K562 (cell line): Measurements from ENCODE around the gene MMEL1. TPM values are rescaled to one million over a fixed set of nuclear protein-coding genes. Genes with fewer than 3 reads are reported as not detected.

ENCODE experiments used
- CXXC5 ChIP-seq: fragments of 250-450 bp; sonication (Bioruptor Pico); IDR thresholded peaks from 2 replicates; pipeline ENCODE4 v1.8.0; 2022; ENCODE audit warnings: inconsistent platforms, mild to moderate bottlenecking, moderate library complexity
- JUN ChIP-seq, 2 experiments: sonication (generic) in 1 of 2; formaldehyde crosslinking in 1 of 2; IDR thresholded peaks; 2 replicates each; pipeline versions ENCODE4 v1.6.1 to v1.8.0; 2012 to 2022; ENCODE audit warnings: borderline replicate concordance in 2 of 2, mild to moderate bottlenecking in 2 of 2, improper control_type of control experiment in 1 of 2, low read depth in 1 of 2, low read length in 1 of 2, missing genetic modification reagents in 1 of 2
- L3MBTL2 ChIP-seq: fragments of 450-650 bp; IDR thresholded peaks from 2 replicates; pipeline ENCODE4 v1.6.1; 2016; ENCODE audit warnings: mild to moderate bottlenecking, moderate library complexity
- MAZ ChIP-seq, 2 experiments: fragments of 450-650 bp in 1 of 2; sonication (generic) in 1 of 2; formaldehyde crosslinking; IDR thresholded peaks in 1 of 2; conservative IDR thresholded peaks in 1 of 2; 2 replicates each; pipeline versions ENCODE4 v1.4.0 to v1.5.0; 2020; ENCODE audit warnings: mild to moderate bottlenecking in 1 of 2, missing genetic modification reagents in 1 of 2
- NR2F6 ChIP-seq: fragments of 450-650 bp; formaldehyde crosslinking; IDR thresholded peaks from 2 replicates; pipeline ENCODE4 v1.4.0; 2020; ENCODE audit warnings: mild to moderate bottlenecking
- PHF8 ChIP-seq: fragments of 200-600 bp; sonication (generic); IDR thresholded peaks from 2 replicates; pipeline ENCODE4 v1.6.1; 2012; ENCODE audit warnings: mixed run types, mild to moderate bottlenecking, inconsistent platforms, low read length, moderate library complexity, borderline replicate concordance
- POLR2AphosphoS5 ChIP-seq: IDR thresholded peaks from 2 replicates; pipeline ENCODE4 v1.6.1; 2011; ENCODE audit warnings: mild to moderate bottlenecking, low read depth, low read length, moderate library complexity; ENCODE audit not compliant: control insufficient read depth, insufficient read depth
- RNF2 ChIP-seq: sonication (generic); IDR thresholded peaks from 2 replicates; pipeline ENCODE4 v1.6.1; 2016
- TAF1 ChIP-seq: IDR thresholded peaks from 2 replicates; pipeline ENCODE4 v1.6.1; 2011; ENCODE audit warnings: mild to moderate bottlenecking, low read length, moderate library complexity; ENCODE audit not compliant: insufficient read depth, control insufficient read depth, severe bottlenecking; ENCODE audit errors: extremely low read depth
- TARDBP ChIP-seq: fragments of 450-650 bp; IDR thresholded peaks from 2 replicates; pipeline ENCODE4 v1.6.1; 2016
- TCF7L2 ChIP-seq: fragments of 150-350 bp; IDR thresholded peaks from 2 replicates; pipeline ENCODE4 v1.6.1; 2016; ENCODE audit warnings: low read depth, mild to moderate bottlenecking, low read length, moderate library complexity
- polyA plus RNA-seq, 8 experiments: library from polyadenylated mRNA; depleted of rRNA in 4 of 8; stranded (reverse) in 5 of 8; unstranded in 3 of 8; fragments of >200 nt; fragmentation: Nextera tagmentation in 2 of 8; fragmentation: Illumina TruSeq in 1 of 8; extraction: Ambion mirVana in 2 of 8; extraction: Trizol in 1 of 8; gene quantifications; 2 replicates each; pipeline versions ENCODE4 v1.2.1 to v1.2.3, GENCODE V29; 2011 to 2014; ENCODE audit warnings: inconsistent platforms in 1 of 8, missing spikeins in 1 of 8
- total RNA-seq, 7 experiments: library from RNA; depleted of rRNA in 6 of 7; stranded (reverse); fragments of >200 nt in 6 of 7; fragmentation: Illumina TruSeq in 2 of 7; extraction: Trizol in 2 of 7; gene quantifications; 2 replicates each; pipeline versions ENCODE4 v1.2.1 to v1.2.3, GENCODE V29; 2011 to 2021; ENCODE audit warnings: low replicate concordance in 1 of 7
- TF ChIP-seq, protein P1 (sequence below), 2 experiments: fragments of 200-800 bp in 1 of 2; sonication (Bioruptor generic) in 1 of 2; sonication (generic) in 1 of 2; formaldehyde crosslinking in 1 of 2; IDR thresholded peaks in 1 of 2; conservative IDR thresholded peaks in 1 of 2; 2 replicates each; pipeline versions ENCODE4 v1.5.0 to v1.6.1; 2016 to 2020; ENCODE audit warnings: missing compliant biosample characterization in 1 of 2, missing genetic modification characterization in 1 of 2, missing genetic modification reagents in 1 of 2
- TF ChIP-seq, protein P2 (sequence below): fragments of 200-400 bp; formaldehyde crosslinking; IDR thresholded peaks from 2 replicates; pipeline ENCODE4 v1.6.1; 2017; ENCODE audit warnings: mild to moderate bottlenecking, low read depth, low read length, moderate library complexity
- TF ChIP-seq, protein P3 (sequence below), 2 experiments: IDR thresholded peaks; 2 replicates each; pipeline ENCODE4 v1.6.1; 2011; ENCODE audit warnings: borderline replicate concordance in 1 of 2, control low read depth in 1 of 2, low read depth in 1 of 2, low read length in 1 of 2, mild to moderate bottlenecking in 1 of 2, mixed read lengths in 1 of 2, moderate library complexity in 1 of 2; ENCODE audit not compliant: insufficient read depth in 1 of 2, insufficient read length in 1 of 2, poor library complexity in 1 of 2, severe bottlenecking in 1 of 2; ENCODE audit errors: extremely low read depth in 1 of 2
- TF ChIP-seq, protein P4 (sequence below): sonication (generic); formaldehyde crosslinking; IDR thresholded peaks from 2 replicates; pipeline ENCODE4 v1.8.0; 2022; ENCODE audit warnings: missing genetic modification reagents, mild to moderate bottlenecking, moderate library complexity, borderline replicate concordance
- TF ChIP-seq, protein P5 (sequence below): IDR thresholded peaks from 3 replicates; pipeline ENCODE4 v1.6.1; 2011; ENCODE audit warnings: borderline replicate concordance, mild to moderate bottlenecking; ENCODE audit not compliant: insufficient read length, insufficient read depth

MMEL1 gene
- total and polyA plus RNA-seq, 9 of the 15 experiments (the other 6 are each of a cell fraction or from before 2014, with no cell fraction given) = not detected

DNA sequence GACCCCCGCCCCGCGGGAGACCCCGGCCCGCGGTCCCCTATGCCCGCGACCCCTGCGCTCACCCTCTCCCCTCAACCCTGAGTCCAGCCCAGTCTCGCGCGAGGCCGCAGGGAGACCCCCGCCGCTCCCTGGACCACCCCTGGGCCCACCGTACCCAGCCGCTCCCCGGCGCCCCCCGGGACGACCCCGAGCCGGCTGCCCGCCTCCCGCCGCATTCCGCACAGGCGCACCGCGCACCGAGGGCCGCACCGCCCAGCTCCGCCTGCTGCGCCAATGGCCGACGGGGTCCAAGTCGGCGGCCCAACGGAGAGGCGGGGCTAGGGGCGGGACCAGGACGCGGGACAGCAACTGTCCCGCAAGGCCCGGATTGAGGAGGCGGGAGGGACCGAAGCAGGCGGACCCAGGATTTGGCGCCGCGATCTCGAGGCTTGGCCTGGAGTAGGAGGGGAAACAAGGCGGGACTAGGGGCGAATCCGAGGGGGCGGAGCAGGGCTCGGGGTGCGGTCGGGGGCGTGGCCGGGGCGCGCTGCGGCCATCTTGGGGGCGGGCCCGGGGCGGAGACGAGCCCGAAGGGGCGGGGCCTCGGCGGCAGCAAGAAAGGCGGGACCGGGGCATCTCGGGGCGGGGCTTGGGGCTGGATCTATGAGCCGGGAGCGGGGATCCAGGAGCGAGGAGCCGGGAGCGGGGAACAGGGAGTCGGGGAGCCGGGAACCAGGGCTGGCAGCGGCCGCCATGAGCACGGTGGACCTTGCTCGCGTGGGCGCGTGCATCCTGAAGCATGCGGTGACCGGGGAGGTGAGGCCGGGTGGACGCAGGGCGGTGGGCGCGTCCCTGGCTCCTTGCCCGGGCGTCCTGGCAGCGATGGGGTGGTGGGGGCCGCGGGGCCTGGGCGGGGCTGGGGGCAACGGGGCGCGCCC is 46.4 kb downstream of the MMEL1 start, which contains the start of gene PRXL2B (continued):
- TF ChIP-seq MAZ (CRISPR knock-in tag; conservative IDR thresholded peaks at IDR 0.05 in 1 of 2, IDR thresholded peaks at IDR 0.05 in 1 of 2) = peak; percentile 14 to 29; a peak in 3 of 4 replicates
- TF ChIP-seq, protein P1, sequence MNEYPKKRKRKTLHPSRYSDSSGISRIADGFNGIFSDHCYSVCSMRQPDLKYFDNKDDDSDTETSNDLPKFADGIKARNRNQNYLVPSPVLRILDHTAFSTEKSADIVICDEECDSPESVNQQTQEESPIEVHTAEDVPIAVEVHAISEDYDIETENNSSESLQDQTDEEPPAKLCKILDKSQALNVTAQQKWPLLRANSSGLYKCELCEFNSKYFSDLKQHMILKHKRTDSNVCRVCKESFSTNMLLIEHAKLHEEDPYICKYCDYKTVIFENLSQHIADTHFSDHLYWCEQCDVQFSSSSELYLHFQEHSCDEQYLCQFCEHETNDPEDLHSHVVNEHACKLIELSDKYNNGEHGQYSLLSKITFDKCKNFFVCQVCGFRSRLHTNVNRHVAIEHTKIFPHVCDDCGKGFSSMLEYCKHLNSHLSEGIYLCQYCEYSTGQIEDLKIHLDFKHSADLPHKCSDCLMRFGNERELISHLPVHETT (CRISPR knock-in tag; conservative IDR thresholded peaks at IDR 0.05 in 1 of 2, IDR thresholded peaks at IDR 0.05 in 1 of 2) = peak in 1 of 2 experiments; percentile 14; a peak in 1 of 4 replicates
- peak; percentile 3 for TF ChIP-seq CXXC5 (CRISPR knock-in tag)
- TF ChIP-seq TAF1 = peak; percentile 42
- peak; percentile 97 for TF ChIP-seq L3MBTL2
- TF ChIP-seq, protein P2, sequence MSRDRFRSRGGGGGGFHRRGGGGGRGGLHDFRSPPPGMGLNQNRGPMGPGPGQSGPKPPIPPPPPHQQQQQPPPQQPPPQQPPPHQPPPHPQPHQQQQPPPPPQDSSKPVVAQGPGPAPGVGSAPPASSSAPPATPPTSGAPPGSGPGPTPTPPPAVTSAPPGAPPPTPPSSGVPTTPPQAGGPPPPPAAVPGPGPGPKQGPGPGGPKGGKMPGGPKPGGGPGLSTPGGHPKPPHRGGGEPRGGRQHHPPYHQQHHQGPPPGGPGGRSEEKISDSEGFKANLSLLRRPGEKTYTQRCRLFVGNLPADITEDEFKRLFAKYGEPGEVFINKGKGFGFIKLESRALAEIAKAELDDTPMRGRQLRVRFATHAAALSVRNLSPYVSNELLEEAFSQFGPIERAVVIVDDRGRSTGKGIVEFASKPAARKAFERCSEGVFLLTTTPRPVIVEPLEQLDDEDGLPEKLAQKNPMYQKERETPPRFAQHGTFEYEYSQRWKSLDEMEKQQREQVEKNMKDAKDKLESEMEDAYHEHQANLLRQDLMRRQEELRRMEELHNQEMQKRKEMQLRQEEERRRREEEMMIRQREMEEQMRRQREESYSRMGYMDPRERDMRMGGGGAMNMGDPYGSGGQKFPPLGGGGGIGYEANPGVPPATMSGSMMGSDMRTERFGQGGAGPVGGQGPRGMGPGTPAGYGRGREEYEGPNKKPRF = no peak
- TF ChIP-seq TCF7L2 = no peak
- peak; percentile 58; the same call in 1 of the 2 replicates for TF ChIP-seq PHF8
- TF ChIP-seq, protein P3, sequence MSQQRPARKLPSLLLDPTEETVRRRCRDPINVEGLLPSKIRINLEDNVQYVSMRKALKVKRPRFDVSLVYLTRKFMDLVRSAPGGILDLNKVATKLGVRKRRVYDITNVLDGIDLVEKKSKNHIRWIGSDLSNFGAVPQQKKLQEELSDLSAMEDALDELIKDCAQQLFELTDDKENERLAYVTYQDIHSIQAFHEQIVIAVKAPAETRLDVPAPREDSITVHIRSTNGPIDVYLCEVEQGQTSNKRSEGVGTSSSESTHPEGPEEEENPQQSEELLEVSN (IDR thresholded peaks at IDR 0.05; ENCODE audit: borderline replicate concordance in 1 of 2, extremely low read depth in 1 of 2, insufficient read depth in 1 of 2, insufficient read length in 1 of 2, low read depth in 1 of 2, low read length in 1 of 2, poor library complexity in 1 of 2, severe bottlenecking in 1 of 2) = peak; percentile 93 to 96
- TF ChIP-seq, protein P4, sequence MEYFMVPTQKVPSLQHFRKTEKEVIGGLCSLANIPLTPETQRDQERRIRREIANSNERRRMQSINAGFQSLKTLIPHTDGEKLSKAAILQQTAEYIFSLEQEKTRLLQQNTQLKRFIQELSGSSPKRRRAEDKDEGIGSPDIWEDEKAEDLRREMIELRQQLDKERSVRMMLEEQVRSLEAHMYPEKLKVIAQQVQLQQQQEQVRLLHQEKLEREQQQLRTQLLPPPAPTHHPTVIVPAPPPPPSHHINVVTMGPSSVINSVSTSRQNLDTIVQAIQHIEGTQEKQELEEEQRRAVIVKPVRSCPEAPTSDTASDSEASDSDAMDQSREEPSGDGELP (CRISPR knock-in tag) = peak; percentile 37; the same call in 1 of the 2 replicates
- peak; percentile 50; the same call in 1 of the 2 replicates for TF ChIP-seq TARDBP
- TF ChIP-seq, protein P5, sequence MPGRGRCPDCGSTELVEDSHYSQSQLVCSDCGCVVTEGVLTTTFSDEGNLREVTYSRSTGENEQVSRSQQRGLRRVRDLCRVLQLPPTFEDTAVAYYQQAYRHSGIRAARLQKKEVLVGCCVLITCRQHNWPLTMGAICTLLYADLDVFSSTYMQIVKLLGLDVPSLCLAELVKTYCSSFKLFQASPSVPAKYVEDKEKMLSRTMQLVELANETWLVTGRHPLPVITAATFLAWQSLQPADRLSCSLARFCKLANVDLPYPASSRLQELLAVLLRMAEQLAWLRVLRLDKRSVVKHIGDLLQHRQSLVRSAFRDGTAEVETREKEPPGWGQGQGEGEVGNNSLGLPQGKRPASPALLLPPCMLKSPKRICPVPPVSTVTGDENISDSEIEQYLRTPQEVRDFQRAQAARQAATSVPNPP = no peak
- TF ChIP-seq NR2F6 (CRISPR knock-in tag) = no peak
- TF ChIP-seq JUN (IDR thresholded peaks at IDR 0.05; ENCODE audit: borderline replicate concordance, low read depth, low read length) = peak; percentile 19; the same call in 1 of the 2 replicates
- TF ChIP-seq JUN (CRISPR knock-in tag; IDR thresholded peaks at IDR 0.05; ENCODE audit: borderline replicate concordance) = no peak
- TF ChIP-seq POLR2AphosphoS5 = peak; percentile 32; the same call in 1 of the 2 replicates
- 0 out of 2 replicates have a peak, but pooled peaks have one; percentile 62 for TF ChIP-seq RNF2
